ENCODE measurements around the gene ANKRD55. TPM values are rescaled to one million over a fixed set of nuclear protein-coding genes. Genes with fewer than 3 reads are reported as not detected.
"Not testable (repeated sequence)": the region's sequence is repeated elsewhere in the genome, so short reads cannot be mapped to it uniquely, and the experiment has no call there.

Gene ANKRD55
- total RNA-seq, 1 experiment from 2014 or later = not detected

GRCh38 chr5:56245481-56245880 is 12.4 kb upstream of the ANKRD55 start:
- Mint-ChIP-seq H3K27me3 (ENCODE audit: insufficient read depth, unreplicated experiment) (no peaks in the 10 kb centered on the region), H3K4me3 (ENCODE audit: unreplicated experiment) (no peak overlapping the region), H3K4me1 (ENCODE audit: insufficient read depth, unreplicated experiment) (no peaks in the 10 kb centered on the region), H3K27ac (ENCODE audit: low read depth, unreplicated experiment) (no peak overlapping the region), H3K36me3 (ENCODE audit: insufficient read depth, unreplicated experiment) (no peaks in the 10 kb centered on the region), H3K9me3 (ENCODE audit: unreplicated experiment) (no peaks in the 10 kb centered on the region)
- no peak for DNase-seq (ENCODE audit: unreplicated experiment)
- intact Hi-C loops (cut with micrococcal nuclease) = no loop called here
- ChIA-PET POLR2A (no interaction called here), CTCF (interaction anchor here (0.9 kb wide), 1 partner anchor 25 kb away, joined by 5 read pairs; no protein-coding TSS in a partner anchor)
- BruUV-seq (replicated peaks) = no TSS peak
- TF ChIP-seq CTCF (IDR thresholded peaks at IDR 0.05; ENCODE audit: unreplicated experiment) = no peak

GRCh38 chr5:56244627-56245026 is 11.5 kb upstream of the ANKRD55 start:
- intact Hi-C loops (cut with micrococcal nuclease) = no loop called here
- H3K4me3 Mint-ChIP-seq (ENCODE audit: unreplicated experiment) = no peak overlapping the region
- H3K27ac Mint-ChIP-seq (ENCODE audit: low read depth, unreplicated experiment) = no peak overlapping the region
- DNase-seq (ENCODE audit: unreplicated experiment) = no peak
- TF ChIP-seq CTCF (IDR thresholded peaks at IDR 0.05; ENCODE audit: unreplicated experiment) = no peak
- CTCF ChIA-PET = interaction anchor here (0.6 to 1.3 kb wide), 2 partner anchors 19 to 970 kb away, joined by 3 to 4 read pairs; no protein-coding TSS in a partner anchor
- no peaks in the 10 kb centered on the region for H3K36me3 Mint-ChIP-seq (ENCODE audit: insufficient read depth, unreplicated experiment)
- no peaks in the 10 kb centered on the region for H3K4me1 Mint-ChIP-seq (ENCODE audit: insufficient read depth, unreplicated experiment)
- POLR2A ChIA-PET = no interaction called here
- H3K27me3 Mint-ChIP-seq (ENCODE audit: insufficient read depth, unreplicated experiment) = no peaks in the 10 kb centered on the region
- H3K9me3 Mint-ChIP-seq (ENCODE audit: unreplicated experiment) = no peaks in the 10 kb centered on the region
- BruUV-seq (replicated peaks) = no TSS peak

GRCh38 chr5:56242271-56242670 is 9.1 kb upstream of the ANKRD55 start:
- POLR2A ChIA-PET; H3K36me3 Mint-ChIP-seq (ENCODE audit: insufficient read depth, unreplicated experiment); H3K27ac Mint-ChIP-seq (ENCODE audit: low read depth, unreplicated experiment); H3K4me3 Mint-ChIP-seq (ENCODE audit: unreplicated experiment); intact Hi-C loops (cut with micrococcal nuclease); H3K9me3 Mint-ChIP-seq (ENCODE audit: unreplicated experiment); H3K27me3 Mint-ChIP-seq (ENCODE audit: insufficient read depth, unreplicated experiment); DNase-seq (ENCODE audit: unreplicated experiment); BruUV-seq (replicated peaks); H3K4me1 Mint-ChIP-seq (ENCODE audit: insufficient read depth, unreplicated experiment): not testable (repeated sequence)
- CTCF ChIA-PET = interaction anchor here (0.7 kb wide), 1 partner anchor 21 kb away, joined by 3 read pairs; no protein-coding TSS in a partner anchor

GRCh38 chr5:56232538-56232937 is 592 bp downstream of the ANKRD55 start:
- POLR2A ChIA-PET = interaction anchor here (1.3 kb wide), 1 partner anchor 308 kb away, joined by 4 read pairs; no protein-coding TSS in a partner anchor
- H3K27ac Mint-ChIP-seq (ENCODE audit: low read depth, unreplicated experiment) = no peak overlapping the region
- no peak overlapping the region for H3K4me3 Mint-ChIP-seq (ENCODE audit: unreplicated experiment)
- no TSS peak for BruUV-seq (replicated peaks)
- no peak for DNase-seq (ENCODE audit: unreplicated experiment)
- intact Hi-C loops (cut with micrococcal nuclease) = no loop called here
- CTCF ChIA-PET = interaction anchor here (0.6 to 0.7 kb wide), 3 partner anchors 177 to 891 kb away, joined by 3 to 5 read pairs (median 3); no protein-coding TSS in a partner anchor
- no peak for TF ChIP-seq CTCF (IDR thresholded peaks at IDR 0.05; ENCODE audit: unreplicated experiment)
- H3K36me3 Mint-ChIP-seq (ENCODE audit: insufficient read depth, unreplicated experiment) = no peaks in the 10 kb centered on the region
- peaks cover 7% of the 10 kb centered on the region for H3K9me3 Mint-ChIP-seq (ENCODE audit: unreplicated experiment)
- H3K4me1 Mint-ChIP-seq (ENCODE audit: insufficient read depth, unreplicated experiment) = no peaks in the 10 kb centered on the region
- H3K27me3 Mint-ChIP-seq (ENCODE audit: insufficient read depth, unreplicated experiment) = peaks cover 60% of the 10 kb centered on the region

- no TSS peak for BruUV-seq (replicated peaks)
- TF ChIP-seq CTCF (IDR thresholded peaks at IDR 0.05; ENCODE audit: unreplicated experiment) = no peak
- Mint-ChIP-seq H3K4me1 (ENCODE audit: insufficient read depth, unreplicated experiment) (no peaks in the 10 kb centered on the region), H3K9me3 (ENCODE audit: unreplicated experiment) (no peaks in the 10 kb centered on the region), H3K36me3 (ENCODE audit: insufficient read depth, unreplicated experiment) (no peaks in the 10 kb centered on the region), H3K27me3 (ENCODE audit: insufficient read depth, unreplicated experiment) (peaks cover 44% of the 10 kb centered on the region), H3K27ac (ENCODE audit: low read depth, unreplicated experiment) (no peak overlapping the region), H3K4me3 (ENCODE audit: unreplicated experiment) (no peak overlapping the region)
- intact Hi-C loops (cut with micrococcal nuclease) = no loop called here
- ChIA-PET CTCF (interaction anchor here (1.0 kb wide), 1 partner anchor 900 kb away, joined by 4 read pairs; no protein-coding TSS in a partner anchor), POLR2A (interaction anchor here (0.7 kb wide), 1 partner anchor 979 kb away, joined by 3 read pairs; no protein-coding TSS in a partner anchor)
- no peak for DNase-seq (ENCODE audit: unreplicated experiment)
Observed at GRCh38 chr5:56230576-56230975, 2.6 kb downstream of the ANKRD55 start.
